K562 (cell line): ENCODE measurements around the gene LAIR2. TPM values are rescaled to one million over a fixed set of nuclear protein-coding genes. Genes with fewer than 3 reads are reported as not detected.

Source experiments
- ATAC-seq: fragments of 200-7000 bp; cut with Tn5 transposase; 3 replicates; pipeline ENCODE4 v1.9.1; 2020; ENCODE audit warnings: moderate library complexity
- BruUV-seq: library from RNA; stranded (reverse); fragments of 400-500 nt; replicated peaks from 2 replicates; lab custom pipeline; 2021; lab: Mats Ljungman, UMichigan
- CTCF ChIA-PET: fragments of 300-600 bp; formaldehyde crosslinking; extraction: SDS; loops from one replicate; lab custom pipeline; 2021; ENCODE audit warnings: low intra/inter-chr PET ratio; lab: Yijun Ruan, JAX
- POLR2A ChIA-PET: fragments of 300-600, 350-650 bp; sonication (Branson Sonifier 250); formaldehyde crosslinking; extraction: SDS; loops from one replicate; lab custom pipeline; 2021; ENCODE audit warnings: antibody characterized with exemption, inconsistent platforms; lab: Yijun Ruan, JAX
- DNase-seq, 4 experiments: peaks; one replicate each; pipeline versions ENCODE4 v3.0.0 to v3.0.0-alpha.2; 2011 to 2018; ENCODE audit warnings: low spot score in 3 of 4, mixed read lengths in 3 of 4; ENCODE audit errors: extremely low read depth in 1 of 4
- FAIRE-seq: peaks from 2 replicates; lab custom pipeline; 2011; peaks lifted over from hg19 to GRCh38; lab: Jason Lieb, UNC
- H2AFZ ChIP-seq: 2 replicates; pipeline ENCODE4 v1.6.0; 2011; ENCODE audit warnings: low read depth, low read length, control low read depth, inconsistent platforms
- H3K27ac ChIP-seq: fragments of 200-600 bp; 3 replicates; pipeline ENCODE4 v1.8.0; 2011; ENCODE audit warnings: low read depth, mild to moderate bottlenecking, control low read depth, inconsistent platforms, low read length, moderate library complexity, mixed read lengths; ENCODE audit errors: extremely low read depth
- H3K27me3 ChIP-seq, 2 experiments: fragments of 300-600 bp in 1 of 2; 2 replicates in 1 of 2; 3 replicates in 1 of 2; pipeline versions ENCODE4 v1.6.0 to v1.8.0; 2011; ENCODE audit warnings: inconsistent platforms in 2 of 2, low read length in 2 of 2, mild to moderate bottlenecking in 1 of 2, mixed read lengths in 1 of 2, moderate library complexity in 1 of 2; ENCODE audit not compliant: control insufficient read depth in 2 of 2, insufficient read depth in 2 of 2
- H3K36me3 ChIP-seq: fragments of 300-600 bp; 3 replicates; pipeline ENCODE4 v1.8.0; 2011; ENCODE audit warnings: mild to moderate bottlenecking, low read length, inconsistent platforms; ENCODE audit not compliant: control insufficient read depth, insufficient read depth
- H3K4me1 ChIP-seq, 2 experiments: fragments of 200-600 bp in 1 of 2; replicated peaks in 1 of 2; 2 replicates in 1 of 2; 3 replicates in 1 of 2; pipeline versions ENCODE4 v1.5.1 to v1.8.0; 2011; ENCODE audit warnings: inconsistent platforms in 2 of 2, low read length in 2 of 2, mild to moderate bottlenecking in 1 of 2, mixed read lengths in 1 of 2, moderate library complexity in 1 of 2; ENCODE audit not compliant: control insufficient read depth in 2 of 2, insufficient read depth in 2 of 2
- H3K4me2 ChIP-seq: 2 replicates; pipeline ENCODE4 v1.6.1; 2011; ENCODE audit warnings: low read length, control low read depth, inconsistent platforms, mixed read lengths; ENCODE audit not compliant: insufficient read depth
- H3K4me3 ChIP-seq: fragments of 200-600 bp; sonication (generic), shearing (Covaris generic); 2 replicates; pipeline ENCODE4 v1.5.1; 2016; ENCODE audit warnings: control low read depth, inconsistent platforms
- H3K79me2 ChIP-seq: fragments of 200-600 bp; 3 replicates; pipeline ENCODE4 v1.8.0; 2011; ENCODE audit warnings: low read length, inconsistent platforms; ENCODE audit not compliant: control insufficient read depth, insufficient read depth
- H3K9ac ChIP-seq, 2 experiments: 2 replicates each; pipeline versions ENCODE4 v1.6.0 to v1.6.1; 2011; ENCODE audit warnings: low read depth in 2 of 2, low read length in 2 of 2, control low read depth in 1 of 2, inconsistent platforms in 1 of 2, mild to moderate bottlenecking in 1 of 2, mixed read lengths in 1 of 2; ENCODE audit not compliant: insufficient read depth in 1 of 2
- H3K9me1 ChIP-seq: one replicate; pipeline ENCODE4 v1.6.0; 2011; ENCODE audit warnings: inconsistent platforms, mild to moderate bottlenecking, low read length, moderate library complexity; ENCODE audit not compliant: control insufficient read depth, insufficient read depth
- H3K9me3 ChIP-seq: replicated peaks from 2 replicates; pipeline ENCODE4 v1.5.1; 2011; ENCODE audit warnings: low read depth, low read length, inconsistent platforms; ENCODE audit not compliant: control insufficient read depth, insufficient read depth
- H4K20me1 ChIP-seq: replicated peaks from 2 replicates; pipeline ENCODE4 v1.6.1; 2011; ENCODE audit warnings: low read length, inconsistent platforms, mixed read lengths; ENCODE audit not compliant: control insufficient read depth, insufficient read depth
- HMGN3 ChIP-seq: IDR thresholded peaks from 2 replicates; pipeline ENCODE4 v1.6.1; 2011; ENCODE audit warnings: borderline replicate concordance, low read depth, mild to moderate bottlenecking, mixed read lengths, low read length; ENCODE audit not compliant: insufficient read length; ENCODE audit errors: extremely low read depth
- KAT2B ChIP-seq: IDR thresholded peaks from one replicate; pipeline ENCODE4 v1.6.1; 2012; ENCODE audit warnings: low read depth, mild to moderate bottlenecking, control low read depth, inconsistent platforms, low read length, moderate library complexity
- NR2F6 ChIP-seq: fragments of 450-650 bp; formaldehyde crosslinking; IDR thresholded peaks from 2 replicates; pipeline ENCODE4 v1.4.0; 2020; ENCODE audit warnings: mild to moderate bottlenecking
- PHB2 ChIP-seq: fragments of 450-650 bp; IDR thresholded peaks from 2 replicates; pipeline ENCODE4 v1.6.1; 2017; ENCODE audit warnings: low read depth
- SAP30 ChIP-seq: fragments of 200-600 bp; sonication (generic); IDR thresholded peaks from 2 replicates; pipeline ENCODE4 v1.6.1; 2012; ENCODE audit warnings: borderline replicate concordance, low read depth, mild to moderate bottlenecking, moderate library complexity, low read length, control low read depth, inconsistent platforms; ENCODE audit not compliant: insufficient read depth, poor library complexity, severe bottlenecking
- SMC3 ChIP-seq: conservative IDR thresholded peaks from 2 replicates; pipeline ENCODE4 v1.6.1; 2011; ENCODE audit warnings: low read depth, low read length, improper control_type of control experiment; ENCODE audit not compliant: insufficient read depth
- THRAP3 ChIP-seq: fragments of 450-650 bp; IDR thresholded peaks from 2 replicates; pipeline ENCODE4 v1.6.1; 2016; ENCODE audit warnings: mild to moderate bottlenecking, inconsistent platforms, borderline replicate concordance
- THRB ChIP-seq: fragments of 450-650 bp; formaldehyde crosslinking; conservative IDR thresholded peaks from 2 replicates; pipeline ENCODE4 v1.4.0; 2022; ENCODE audit warnings: mild to moderate bottlenecking, missing genetic modification characterization
- USF1 ChIP-seq: sonication (generic); formaldehyde crosslinking; IDR thresholded peaks from 2 replicates; pipeline ENCODE4 v1.9.0; 2022; ENCODE audit warnings: mild to moderate bottlenecking, missing genetic modification reagents
- ZFP91 ChIP-seq: sonication (generic); formaldehyde crosslinking; IDR thresholded peaks from 2 replicates; pipeline ENCODE4 v1.8.0; 2022; ENCODE audit warnings: mild to moderate bottlenecking, missing genetic modification reagents
- ZNF507 ChIP-seq: conservative IDR thresholded peaks from 2 replicates; pipeline ENCODE4 v1.6.1; 2017; ENCODE audit warnings: missing genetic modification characterization, missing compliant biosample characterization
- WGBS: fragments of 100-300 bp; shearing (Covaris generic); methylation state at CpG from one replicate; pipeline ENCODE4 v1.1.6; 2016; ENCODE audit warnings: low coverage, mixed read lengths; ENCODE audit not compliant: insufficient coverage; ENCODE audit errors: missing lambda C conversion rate; 5-methylcytosine and 5-hydroxymethylcytosine counted together
- in situ Hi-C: fragments of 300-500 bp; cut with MboI; formaldehyde crosslinking; loops from 4 replicates; pipeline ENCODE4 v1.15.0; 2018; ENCODE audit warnings: inconsistent platforms, mixed read lengths
- intact Hi-C: fragments of 100-400 bp; cut with micrococcal nuclease; formaldehyde crosslinking; loops from 2 replicates; pipeline ENCODE4 v1.14.2; 2022
- polyA plus RNA-seq, 8 experiments: library from polyadenylated mRNA; depleted of rRNA in 4 of 8; stranded (reverse) in 5 of 8; unstranded in 3 of 8; fragments of >200 nt; fragmentation: Nextera tagmentation in 2 of 8; fragmentation: Illumina TruSeq in 1 of 8; extraction: Ambion mirVana in 2 of 8; extraction: Trizol in 1 of 8; gene quantifications; 2 replicates each; pipeline versions ENCODE4 v1.2.1 to v1.2.3, GENCODE V29; 2011 to 2014; ENCODE audit warnings: inconsistent platforms in 1 of 8, missing spikeins in 1 of 8
- total RNA-seq, 7 experiments: library from RNA; depleted of rRNA in 6 of 7; stranded (reverse); fragments of >200 nt in 6 of 7; fragmentation: Illumina TruSeq in 2 of 7; extraction: Trizol in 2 of 7; gene quantifications; 2 replicates each; pipeline versions ENCODE4 v1.2.1 to v1.2.3, GENCODE V29; 2011 to 2021; ENCODE audit warnings: low replicate concordance in 1 of 7
- TF ChIP-seq, protein P1 (sequence below), 2 experiments: fragments of 150-350 bp in 1 of 2; IDR thresholded peaks; 2 replicates each; pipeline ENCODE4 v1.6.1; 2012 to 2016; ENCODE audit warnings: low read depth in 2 of 2, low read length in 2 of 2, mild to moderate bottlenecking in 1 of 2, moderate library complexity in 1 of 2

LAIR2 gene
- total and polyA plus RNA-seq, 9 of the 15 experiments (the other 6 are each of a cell fraction or from before 2014, with no cell fraction given), result not detected

DNA sequence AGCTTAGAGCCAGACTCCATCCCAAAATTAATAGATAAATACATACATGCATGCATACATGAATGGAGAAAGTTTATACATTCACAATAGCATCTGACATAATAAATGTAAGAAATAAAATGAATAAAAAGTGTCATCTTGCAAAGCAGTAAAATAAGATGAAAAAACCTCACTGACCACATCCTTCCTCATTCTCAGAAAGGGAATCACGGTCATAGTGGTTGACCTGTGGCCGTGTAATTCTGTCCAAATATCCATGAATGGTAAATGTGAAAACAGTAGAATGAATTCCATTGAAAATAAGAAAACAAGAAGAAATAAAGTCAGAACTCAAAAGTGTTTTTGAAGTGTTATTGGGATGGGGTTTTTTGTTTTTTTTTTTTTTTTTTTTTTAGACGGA, 19.7 kb upstream of the LAIR2 start (continued):
- TF ChIP-seq ZFP91 (CRISPR knock-in tag), result no peak
- TF ChIP-seq THRAP3, result no peak
- TF ChIP-seq USF1, result no peak

- in situ Hi-C loops, result loop anchor here (10.0 kb wide), 1 partner anchor 190 kb away; no protein-coding TSS in a partner anchor
- Histone ChIP-seq H3K36me3 (no peaks in the 10 kb centered on the region), H3K79me2 (no peaks in the 10 kb centered on the region), H3K27me3 (peaks cover 8 to 20% of the 10 kb centered on the region in 2 experiments; a peak in 3 of 5 replicates), H3K4me3 (no peak overlapping the region), H3K9me3 (no peaks in the 10 kb centered on the region), H3K9me1 (no peaks in the 10 kb centered on the region), H3K27ac (no peak overlapping the region), H2AFZ (no peak overlapping the region), H3K4me1 (no peaks in the 10 kb centered on the region; a peak in 1 of 5 replicates)
- CTCF ChIA-PET, result no interaction called here
- no peak for DNase-seq
- no peak for FAIRE-seq
- POLR2A ChIA-PET, result no interaction called here
- TF ChIP-seq SMC3, result no peak
- TF ChIP-seq PHB2, result no peak
- no peak for TF ChIP-seq SAP30
- TF ChIP-seq KAT2B, result no peak
- TF ChIP-seq, protein P1, sequence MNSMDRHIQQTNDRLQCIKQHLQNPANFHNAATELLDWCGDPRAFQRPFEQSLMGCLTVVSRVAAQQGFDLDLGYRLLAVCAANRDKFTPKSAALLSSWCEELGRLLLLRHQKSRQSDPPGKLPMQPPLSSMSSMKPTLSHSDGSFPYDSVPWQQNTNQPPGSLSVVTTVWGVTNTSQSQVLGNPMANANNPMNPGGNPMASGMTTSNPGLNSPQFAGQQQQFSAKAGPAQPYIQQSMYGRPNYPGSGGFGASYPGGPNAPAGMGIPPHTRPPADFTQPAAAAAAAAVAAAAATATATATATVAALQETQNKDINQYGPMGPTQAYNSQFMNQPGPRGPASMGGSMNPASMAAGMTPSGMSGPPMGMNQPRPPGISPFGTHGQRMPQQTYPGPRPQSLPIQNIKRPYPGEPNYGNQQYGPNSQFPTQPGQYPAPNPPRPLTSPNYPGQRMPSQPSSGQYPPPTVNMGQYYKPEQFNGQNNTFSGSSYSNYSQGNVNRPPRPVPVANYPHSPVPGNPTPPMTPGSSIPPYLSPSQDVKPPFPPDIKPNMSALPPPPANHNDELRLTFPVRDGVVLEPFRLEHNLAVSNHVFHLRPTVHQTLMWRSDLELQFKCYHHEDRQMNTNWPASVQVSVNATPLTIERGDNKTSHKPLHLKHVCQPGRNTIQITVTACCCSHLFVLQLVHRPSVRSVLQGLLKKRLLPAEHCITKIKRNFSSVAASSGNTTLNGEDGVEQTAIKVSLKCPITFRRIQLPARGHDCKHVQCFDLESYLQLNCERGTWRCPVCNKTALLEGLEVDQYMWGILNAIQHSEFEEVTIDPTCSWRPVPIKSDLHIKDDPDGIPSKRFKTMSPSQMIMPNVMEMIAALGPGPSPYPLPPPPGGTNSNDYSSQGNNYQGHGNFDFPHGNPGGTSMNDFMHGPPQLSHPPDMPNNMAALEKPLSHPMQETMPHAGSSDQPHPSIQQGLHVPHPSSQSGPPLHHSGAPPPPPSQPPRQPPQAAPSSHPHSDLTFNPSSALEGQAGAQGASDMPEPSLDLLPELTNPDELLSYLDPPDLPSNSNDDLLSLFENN (IDR thresholded peaks at IDR 0.05; ENCODE audit: low read depth in 2 of 2, low read length in 2 of 2), result no peak
- no peak for TF ChIP-seq ZNF507
- no peak for TF ChIP-seq NR2F6 (CRISPR knock-in tag)
- no peak for TF ChIP-seq HMGN3
- no peak for TF ChIP-seq THRB (CRISPR knock-in tag)
- TF ChIP-seq, all 486 proteins: peak for 0
- ATAC-seq, result no peak
- H3K4me2 ChIP-seq, result no peak overlapping the region
- intact Hi-C loops, result no loop called here
- WGBS, result 0% methylated on average over 10 of the region's 10 CpGs
- no peaks in the 10 kb centered on the region; the same call in none of the 2 replicates for H4K20me1 ChIP-seq
- BruUV-seq, result no TSS peak
- H3K9ac ChIP-seq, result no peak overlapping the region
Measured at GRCh38 chr19:54484451-54484850, 18.2 kb upstream of the LAIR2 start.
